Measurements from ENCODE around the gene PCDHGA7.
"Not testable (repeated sequence)": the region's sequence is repeated elsewhere in the genome, so short reads cannot be mapped to it uniquely, and the experiment has no call there.

The PCDHGA7 gene

GRCh38 chr5:141382469-141383294 is at the start of gene PCDHGA7:
Gene PCDHGA7 (plus strand): TSS chr5:141382742. CDS start chr5:141382900, 158 bp downstream.
- DNase-seq (ENCODE audit: low read depth), result no peak

- DNase-seq (ENCODE audit: low read depth), result no peak
Measured at GRCh38 chr5:141338538-141339306, 43.8 kb upstream of the PCDHGA7 start, which contains the start of gene PCDHGA2. Gene PCDHGA2 (plus strand): TSS chr5:141338760.

- not testable (repeated sequence) for DNase-seq (ENCODE audit: low read depth)
Measured at GRCh38 chr5:141340781-141341354, 41.7 kb upstream of the PCDHGA7 start.

GRCh38 chr5:141342773-141343172 is 39.8 kb upstream of the PCDHGA7 start:
- no peak for DNase-seq (ENCODE audit: low read depth)

- no peak for DNase-seq (ENCODE audit: low read depth)
Measured at GRCh38 chr5:141343242-141343952, 39.1 kb upstream of the PCDHGA7 start, which contains the start of gene PCDHGA3. Gene PCDHGA3 (plus strand): TSS chr5:141343829. CDS start chr5:141344034, 205 bp downstream.

GRCh38 chr5:141343953-141344463 is 38.5 kb upstream of the PCDHGA7 start:
- DNase-seq (ENCODE audit: low read depth), result no peak

GRCh38 chr5:141345327-141345726 is 37.2 kb upstream of the PCDHGA7 start:
- no peak for DNase-seq (ENCODE audit: low read depth)

- not testable (repeated sequence) for DNase-seq (ENCODE audit: low read depth)
Measured at GRCh38 chr5:141346017-141346416, 36.5 kb upstream of the PCDHGA7 start.

GRCh38 chr5:141349917-141350619 is 32.5 kb upstream of the PCDHGA7 start, which contains the start of gene PCDHGB1:
Gene PCDHGB1 (plus strand): TSS chr5:141350099. CDS start chr5:141350261, 162 bp downstream.
- no peak for DNase-seq (ENCODE audit: low read depth)

GRCh38 chr5:141351591-141351990 is 31.0 kb upstream of the PCDHGA7 start:
- no peak for DNase-seq (ENCODE audit: low read depth)

GRCh38 chr5:141354900-141355469 is 27.6 kb upstream of the PCDHGA7 start, which contains the start of gene PCDHGA4:
Gene PCDHGA4 (plus strand): TSS chr5:141355021. CDS start chr5:141355108, 87 bp downstream.
- DNase-seq (ENCODE audit: low read depth), result no peak

- no peak for DNase-seq (ENCODE audit: low read depth)
Measured at GRCh38 chr5:141355641-141356040, 26.9 kb upstream of the PCDHGA7 start.

- no peak for DNase-seq (ENCODE audit: low read depth)
Measured at GRCh38 chr5:141356133-141356532, 26.4 kb upstream of the PCDHGA7 start.

- no peak for DNase-seq (ENCODE audit: low read depth)
Measured at GRCh38 chr5:141356950-141357349, 25.6 kb upstream of the PCDHGA7 start.

- no peak for DNase-seq (ENCODE audit: low read depth)
Measured at GRCh38 chr5:141359790-141360426, 22.6 kb upstream of the PCDHGA7 start, which contains the start of gene PCDHGB2. Gene PCDHGB2 (plus strand): TSS chr5:141359994. CDS start chr5:141360136, 142 bp downstream.

GRCh38 chr5:141360685-141361084 is 21.9 kb upstream of the PCDHGA7 start:
- DNase-seq (ENCODE audit: low read depth), result no peak

GRCh38 chr5:141362719-141363118 is 19.8 kb upstream of the PCDHGA7 start:
- no peak for DNase-seq (ENCODE audit: low read depth)

- DNase-seq (ENCODE audit: low read depth), result no peak
Measured at GRCh38 chr5:141363952-141364660, 18.4 kb upstream of the PCDHGA7 start, which contains the start of gene PCDHGA5. Gene PCDHGA5 (plus strand): TSS chr5:141364162. CDS start chr5:141364331, 169 bp downstream.
